Activated naive CD4-positive, alpha-beta T cell treated with anti-CD3 and anti-CD28 coated beads, Interleukin-2, amount 10 ng/mL, durations not matched to agents 7 days and 5 days (primary cell): Measurements from ENCODE around the gene BTBD10.
"Not testable (repeated sequence)": the region's sequence is repeated elsewhere in the genome, so short reads cannot be mapped to it uniquely, and the experiment has no call there.

ENCODE experiments used
- CTCF ChIA-PET: fragments of 350-600 bp; sonication (Branson Sonifier 250); formaldehyde crosslinking; loops from one replicate; lab custom pipeline; 2021; ENCODE audit warnings: antibody characterized with exemption; lab: Charles Lee
- DNase-seq: peaks from one replicate; pipeline ENCODE4 v3.0.0-alpha.2; 2020
- H3K27ac Mint-ChIP-seq: one replicate; pipeline ENCODE4 v1.8.0; 2021; ENCODE audit warnings: mild to moderate bottlenecking, moderate library complexity, mixed read lengths
- H3K27me3 Mint-ChIP-seq: one replicate; pipeline ENCODE4 v1.8.0; 2021; ENCODE audit warnings: mild to moderate bottlenecking, mixed read lengths
- H3K36me3 Mint-ChIP-seq: one replicate; pipeline ENCODE4 v1.8.0; 2021; ENCODE audit warnings: mixed read lengths
- H3K4me1 Mint-ChIP-seq: one replicate; pipeline ENCODE4 v1.8.0; 2021; ENCODE audit warnings: mixed read lengths
- H3K4me3 Mint-ChIP-seq: one replicate; pipeline ENCODE4 v1.8.0; 2021; ENCODE audit warnings: mild to moderate bottlenecking, moderate library complexity, mixed read lengths
- H3K9me3 Mint-ChIP-seq: one replicate; pipeline ENCODE4 v1.8.0; 2021; ENCODE audit warnings: mixed read lengths

Gene BTBD10

GRCh38 chr11:13429288-13429687 is 33.7 kb downstream of the BTBD10 start:
- Mint-ChIP-seq H3K36me3 (peaks cover 25% of the 10 kb centered on the region), H3K27me3 (no peaks in the 10 kb centered on the region), H3K27ac (no peak overlapping the region), H3K4me1 (peaks cover under 1% of the 10 kb centered on the region), H3K9me3 (peaks cover 11% of the 10 kb centered on the region), H3K4me3 (no peak overlapping the region)
- no peak for DNase-seq
- CTCF ChIA-PET, result no interaction called here

GRCh38 chr11:13427440-13427839 is 35.6 kb downstream of the BTBD10 start:
- Mint-ChIP-seq H3K4me3 (no peak overlapping the region), H3K27me3 (no peaks in the 10 kb centered on the region), H3K4me1 (no peaks in the 10 kb centered on the region), H3K27ac (no peak overlapping the region), H3K36me3 (peaks cover 25% of the 10 kb centered on the region), H3K9me3 (peaks cover 11% of the 10 kb centered on the region)
- no peak for DNase-seq
- CTCF ChIA-PET, result no interaction called here

- no peak overlapping the region for H3K27ac Mint-ChIP-seq
- no peak for DNase-seq
- CTCF ChIA-PET, result no interaction called here
- peaks cover 20% of the 10 kb centered on the region for H3K36me3 Mint-ChIP-seq
- H3K9me3 Mint-ChIP-seq, result peaks cover 9% of the 10 kb centered on the region
- no peaks in the 10 kb centered on the region for H3K4me1 Mint-ChIP-seq
- no peak overlapping the region for H3K4me3 Mint-ChIP-seq
- H3K27me3 Mint-ChIP-seq, result no peaks in the 10 kb centered on the region
These were observed 39.6 kb downstream of the BTBD10 start for GRCh38 chr11:13423372-13423771.

- Mint-ChIP-seq H3K4me3 (no peak overlapping the region), H3K36me3 (peaks cover 18% of the 10 kb centered on the region), H3K4me1 (no peaks in the 10 kb centered on the region), H3K9me3 (no peaks in the 10 kb centered on the region), H3K27me3 (no peaks in the 10 kb centered on the region), H3K27ac (no peak overlapping the region)
- DNase-seq, result no peak
- CTCF ChIA-PET, result no interaction called here
These were observed 41.5 kb downstream of the BTBD10 start for GRCh38 chr11:13421561-13421960.

GRCh38 chr11:13415201-13415600 is 47.8 kb downstream of the BTBD10 start:
- Mint-ChIP-seq H3K36me3 (peaks cover 31% of the 10 kb centered on the region), H3K27me3 (no peaks in the 10 kb centered on the region), H3K27ac (no peak overlapping the region), H3K4me1 (no peaks in the 10 kb centered on the region), H3K4me3 (no peak overlapping the region), H3K9me3 (no peaks in the 10 kb centered on the region)
- DNase-seq, result no peak
- CTCF ChIA-PET, result no interaction called here

GRCh38 chr11:13405220-13405619 is 57.8 kb downstream of the BTBD10 start:
- peaks cover 5% of the 10 kb centered on the region for H3K9me3 Mint-ChIP-seq
- no peak for DNase-seq
- H3K36me3 Mint-ChIP-seq, result peaks cover 36% of the 10 kb centered on the region
- H3K27ac Mint-ChIP-seq, result no peak overlapping the region
- no peaks in the 10 kb centered on the region for H3K4me1 Mint-ChIP-seq
- no peaks in the 10 kb centered on the region for H3K27me3 Mint-ChIP-seq
- no peak overlapping the region for H3K4me3 Mint-ChIP-seq
- CTCF ChIA-PET, result no interaction called here

- DNase-seq, CTCF ChIA-PET, H3K27me3 Mint-ChIP-seq, H3K9me3 Mint-ChIP-seq, H3K4me1 Mint-ChIP-seq, H3K4me3 Mint-ChIP-seq, H3K27ac Mint-ChIP-seq: not testable (repeated sequence)
- H3K36me3 Mint-ChIP-seq, result peaks cover 37% of the 10 kb centered on the region
These were observed 64.7 kb downstream of the BTBD10 start for GRCh38 chr11:13398335-13398734.

- Mint-ChIP-seq H3K9me3 (no peaks in the 10 kb centered on the region), H3K27ac (no peak overlapping the region), H3K27me3 (no peaks in the 10 kb centered on the region), H3K4me3 (no peak overlapping the region), H3K4me1 (no peaks in the 10 kb centered on the region), H3K36me3 (peaks cover 35% of the 10 kb centered on the region)
- CTCF ChIA-PET, result no interaction called here
- DNase-seq, result no peak
These were observed 71.8 kb downstream of the BTBD10 start for GRCh38 chr11:13391217-13391616.

GRCh38 chr11:13388741-13389140 is 74.3 kb downstream of the BTBD10 start:
- no peak for DNase-seq
- H3K4me3 Mint-ChIP-seq, result no peak overlapping the region
- H3K4me1 Mint-ChIP-seq, result no peaks in the 10 kb centered on the region
- CTCF ChIA-PET, result interaction anchor here (1.4 kb wide), 1 partner anchor 44 kb away, joined by 3 read pairs; no protein-coding TSS in a partner anchor
- peaks cover 38% of the 10 kb centered on the region for H3K36me3 Mint-ChIP-seq
- no peaks in the 10 kb centered on the region for H3K27me3 Mint-ChIP-seq
- H3K27ac Mint-ChIP-seq, result no peak overlapping the region
- H3K9me3 Mint-ChIP-seq, result no peaks in the 10 kb centered on the region

GRCh38 chr11:13386567-13386966 is 76.5 kb downstream of the BTBD10 start:
- Mint-ChIP-seq H3K27ac (no peak overlapping the region), H3K4me1 (no peaks in the 10 kb centered on the region), H3K9me3 (no peaks in the 10 kb centered on the region), H3K27me3 (no peaks in the 10 kb centered on the region), H3K4me3 (no peak overlapping the region), H3K36me3 (peaks cover 46% of the 10 kb centered on the region)
- no peak for DNase-seq
- CTCF ChIA-PET, result interaction anchor here (0.9 to 3.8 kb wide), 6 partner anchors 14 to 82 kb away, joined by 3 to 11 read pairs (median 7); no protein-coding TSS in a partner anchor

- Mint-ChIP-seq H3K27ac (no peak overlapping the region), H3K4me3 (no peak overlapping the region), H3K4me1 (no peaks in the 10 kb centered on the region), H3K27me3 (no peaks in the 10 kb centered on the region), H3K9me3 (no peaks in the 10 kb centered on the region), H3K36me3 (peaks cover 51% of the 10 kb centered on the region)
- DNase-seq, result peak; percentile 46
- CTCF ChIA-PET, result interaction anchor here (0.7 to 3.8 kb wide), 19 partner anchors 12 to 1054 kb away, joined by 3 to 11 read pairs (median 4); no protein-coding TSS in a partner anchor
These were observed 77.9 kb downstream of the BTBD10 start for GRCh38 chr11:13384908-13385640.

- H3K27ac Mint-ChIP-seq, result no peak overlapping the region
- no peaks in the 10 kb centered on the region for H3K4me1 Mint-ChIP-seq
- H3K27me3 Mint-ChIP-seq, result no peaks in the 10 kb centered on the region
- H3K4me3 Mint-ChIP-seq, result no peak overlapping the region
- H3K36me3 Mint-ChIP-seq, result peaks cover 40% of the 10 kb centered on the region
- DNase-seq, result no peak
- CTCF ChIA-PET, result interaction anchor here (0.8 to 3.8 kb wide), 5 partner anchors 11 to 199 kb away, joined by 3 to 11 read pairs (median 3); no protein-coding TSS in a partner anchor
- H3K9me3 Mint-ChIP-seq, result no peaks in the 10 kb centered on the region
These were observed 80.3 kb downstream of the BTBD10 start for GRCh38 chr11:13382751-13383150.

GRCh38 chr11:13380731-13381130 is 82.3 kb downstream of the BTBD10 start:
- H3K27ac Mint-ChIP-seq, result no peak overlapping the region
- DNase-seq, result no peak
- CTCF ChIA-PET, result interaction anchor here (2.2 kb wide), 1 partner anchor 45 kb away, joined by 6 read pairs; no protein-coding TSS in a partner anchor
- H3K4me1 Mint-ChIP-seq, result no peaks in the 10 kb centered on the region
- H3K36me3 Mint-ChIP-seq, result peaks cover 40% of the 10 kb centered on the region
- H3K4me3 Mint-ChIP-seq, result no peak overlapping the region
- H3K27me3 Mint-ChIP-seq, result no peaks in the 10 kb centered on the region
- no peaks in the 10 kb centered on the region for H3K9me3 Mint-ChIP-seq

GRCh38 chr11:13378316-13378715 is 84.7 kb downstream of the BTBD10 start:
- no peak overlapping the region for H3K4me3 Mint-ChIP-seq
- CTCF ChIA-PET, result no interaction called here
- DNase-seq, result no peak
- H3K9me3 Mint-ChIP-seq, result no peaks in the 10 kb centered on the region
- H3K4me1 Mint-ChIP-seq, result no peaks in the 10 kb centered on the region
- no peak overlapping the region for H3K27ac Mint-ChIP-seq
- no peaks in the 10 kb centered on the region for H3K27me3 Mint-ChIP-seq
- peaks cover 52% of the 10 kb centered on the region for H3K36me3 Mint-ChIP-seq

GRCh38 chr11:13376838-13377237 is 86.2 kb downstream of the BTBD10 start:
- CTCF ChIA-PET, result no interaction called here
- no peak overlapping the region for H3K4me3 Mint-ChIP-seq
- no peaks in the 10 kb centered on the region for H3K9me3 Mint-ChIP-seq
- peaks cover 42% of the 10 kb centered on the region for H3K36me3 Mint-ChIP-seq
- no peaks in the 10 kb centered on the region for H3K4me1 Mint-ChIP-seq
- DNase-seq, result no peak
- H3K27me3 Mint-ChIP-seq, result no peaks in the 10 kb centered on the region
- H3K27ac Mint-ChIP-seq, result no peak overlapping the region
